MCF 10A (cell line): ENCODE results near the gene OAT. TPM values are rescaled to one million over a fixed set of nuclear protein-coding genes. Genes with fewer than 3 reads are reported as not detected.

Experiments used
- BruUV-seq: library from RNA; stranded (reverse); fragments of 400-500 nt; replicated peaks from 2 replicates; lab custom pipeline; 2021; lab: Mats Ljungman, UMichigan
- CTCF ChIA-PET: fragments of 300-600 bp; sonication (Branson Sonifier 250); formaldehyde crosslinking; extraction: SDS; loops from one replicate; lab custom pipeline; 2021; ENCODE audit warnings: antibody characterized with exemption, inconsistent platforms; lab: Yijun Ruan, JAX
- POLR2A ChIA-PET: fragments of 300-600, 350-650 bp; sonication (Branson Sonifier 250); formaldehyde crosslinking; extraction: SDS; loops from one replicate; lab custom pipeline; 2020; ENCODE audit warnings: antibody characterized with exemption, inconsistent platforms; lab: Yijun Ruan, JAX
- DNase-seq: peaks from one replicate; pipeline ENCODE4 v3.0.0-alpha.2; 2018; ENCODE audit not compliant: unreplicated experiment
- H3K27ac Mint-ChIP-seq: one replicate; pipeline ENCODE4 v1.8.0; 2022; ENCODE audit warnings: mild to moderate bottlenecking, low read depth, mixed read lengths; ENCODE audit not compliant: unreplicated experiment
- H3K27me3 Mint-ChIP-seq: one replicate; pipeline ENCODE4 v1.8.0; 2022; ENCODE audit warnings: mixed read lengths; ENCODE audit not compliant: insufficient read depth, unreplicated experiment
- H3K36me3 Mint-ChIP-seq: one replicate; pipeline ENCODE4 v1.8.0; 2022; ENCODE audit warnings: mild to moderate bottlenecking, moderate library complexity, mixed read lengths; ENCODE audit not compliant: insufficient read depth, unreplicated experiment
- H3K4me1 Mint-ChIP-seq: one replicate; pipeline ENCODE4 v1.8.0; 2022; ENCODE audit warnings: mixed read lengths; ENCODE audit not compliant: insufficient read depth, unreplicated experiment
- H3K4me3 Mint-ChIP-seq: one replicate; pipeline ENCODE4 v1.8.0; 2022; ENCODE audit warnings: mild to moderate bottlenecking, moderate library complexity, mixed read lengths; ENCODE audit not compliant: unreplicated experiment
- H3K9me3 Mint-ChIP-seq: one replicate; pipeline ENCODE4 v1.8.0; 2022; ENCODE audit warnings: mixed read lengths; ENCODE audit not compliant: unreplicated experiment
- intact Hi-C: fragments of 100-400 bp; cut with micrococcal nuclease; formaldehyde crosslinking; loops from 2 replicates; pipeline ENCODE4 v1.14.1; 2022
- total RNA-seq: library from RNA; stranded (reverse); gene quantifications from 2 replicates; pipeline ENCODE4 v1.2.3, GENCODE V29; 2022
- TF ChIP-seq, protein P1 (sequence below): fragments of 200-600 bp; IDR thresholded peaks from one replicate; pipeline ENCODE4 v1.8.0; 2022; ENCODE audit warnings: antibody characterized with exemption, mild to moderate bottlenecking; ENCODE audit not compliant: unreplicated experiment

OAT gene
- total RNA-seq, 1 experiment from 2014 or later: 68.1 TPM

DNA sequence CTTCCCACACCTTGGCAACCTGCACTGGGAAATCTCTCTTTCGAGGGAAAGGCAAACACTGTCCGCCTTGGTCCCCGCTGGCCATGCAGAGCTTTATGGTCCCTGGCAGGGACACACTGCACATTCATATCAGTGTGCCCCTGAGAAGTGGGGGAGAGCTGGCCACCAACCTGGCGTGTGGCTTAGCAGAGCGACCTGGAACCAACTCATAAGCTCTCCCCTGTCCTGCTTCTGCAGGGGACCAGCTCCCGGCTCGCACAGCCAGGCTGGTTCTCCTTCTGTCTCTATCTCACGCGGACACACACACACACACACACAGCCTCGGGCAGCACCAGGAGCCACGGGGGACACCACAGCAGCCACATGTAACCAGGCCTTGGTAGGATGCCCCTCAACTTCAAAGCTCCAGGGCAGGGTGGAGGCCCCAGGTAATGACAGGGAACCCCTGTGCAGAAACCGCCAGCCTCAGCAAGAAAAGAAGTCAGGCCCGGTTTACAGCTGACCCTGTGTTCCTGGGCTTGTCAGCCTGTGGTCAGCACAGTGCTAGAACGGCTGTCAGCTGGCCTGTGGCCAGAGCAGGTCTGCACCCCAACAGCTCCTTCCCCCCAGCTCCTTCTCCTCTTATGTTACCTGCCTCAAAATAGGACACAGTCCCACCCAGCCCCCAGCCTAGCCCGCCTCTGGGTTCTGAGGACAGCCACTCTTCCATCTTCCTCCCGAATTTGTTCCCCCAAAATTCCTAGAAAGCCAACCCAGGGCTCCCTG is 69.3 kb downstream of the OAT start:
- no peak for DNase-seq
- ChIA-PET POLR2A (interaction anchor here (1.0 kb wide), 1 partner anchor 20 kb away, joined by 3 read pairs; no protein-coding TSS in a partner anchor), CTCF (interaction anchor here (0.6 kb wide), 2 partner anchors 31 to 712 kb away, joined by 3 to 4 read pairs; no protein-coding TSS in a partner anchor)
- Mint-ChIP-seq H3K9me3 (no peaks in the 10 kb centered on the region), H3K4me3 (no peak overlapping the region), H3K4me1 (peaks cover 4% of the 10 kb centered on the region), H3K27me3 (no peaks in the 10 kb centered on the region), H3K36me3 (no peaks in the 10 kb centered on the region), H3K27ac (no peak overlapping the region)
- TF ChIP-seq, protein P1, sequence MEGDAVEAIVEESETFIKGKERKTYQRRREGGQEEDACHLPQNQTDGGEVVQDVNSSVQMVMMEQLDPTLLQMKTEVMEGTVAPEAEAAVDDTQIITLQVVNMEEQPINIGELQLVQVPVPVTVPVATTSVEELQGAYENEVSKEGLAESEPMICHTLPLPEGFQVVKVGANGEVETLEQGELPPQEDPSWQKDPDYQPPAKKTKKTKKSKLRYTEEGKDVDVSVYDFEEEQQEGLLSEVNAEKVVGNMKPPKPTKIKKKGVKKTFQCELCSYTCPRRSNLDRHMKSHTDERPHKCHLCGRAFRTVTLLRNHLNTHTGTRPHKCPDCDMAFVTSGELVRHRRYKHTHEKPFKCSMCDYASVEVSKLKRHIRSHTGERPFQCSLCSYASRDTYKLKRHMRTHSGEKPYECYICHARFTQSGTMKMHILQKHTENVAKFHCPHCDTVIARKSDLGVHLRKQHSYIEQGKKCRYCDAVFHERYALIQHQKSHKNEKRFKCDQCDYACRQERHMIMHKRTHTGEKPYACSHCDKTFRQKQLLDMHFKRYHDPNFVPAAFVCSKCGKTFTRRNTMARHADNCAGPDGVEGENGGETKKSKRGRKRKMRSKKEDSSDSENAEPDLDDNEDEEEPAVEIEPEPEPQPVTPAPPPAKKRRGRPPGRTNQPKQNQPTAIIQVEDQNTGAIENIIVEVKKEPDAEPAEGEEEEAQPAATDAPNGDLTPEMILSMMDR: no peak
- BruUV-seq: no TSS peak
- intact Hi-C loops: no loop called here

DNA sequence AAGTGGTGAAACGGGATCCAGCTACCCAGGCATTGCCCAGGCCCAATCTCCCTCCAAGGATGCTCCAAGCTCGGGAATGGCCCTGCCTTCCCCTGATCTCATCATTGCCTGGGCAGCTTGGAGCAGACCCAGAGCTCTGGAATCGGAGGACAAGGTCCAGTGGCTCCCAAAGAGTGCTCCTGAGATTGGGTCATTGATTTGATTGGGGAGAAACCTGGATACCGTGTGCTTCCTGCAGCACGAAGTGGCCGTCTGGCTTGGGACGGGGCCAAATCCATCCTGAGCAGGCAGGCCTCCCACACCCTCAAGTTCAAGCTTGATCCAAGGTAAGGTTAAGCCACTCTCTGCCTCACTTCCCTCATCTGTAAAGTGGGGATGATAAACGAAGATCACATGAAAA is 69.9 kb downstream of the OAT start:
- BruUV-seq: no TSS peak
- H3K4me3 Mint-ChIP-seq: no peak overlapping the region
- intact Hi-C loops: no loop called here
- DNase-seq: no peak
- no peaks in the 10 kb centered on the region for H3K36me3 Mint-ChIP-seq
- ChIA-PET CTCF (interaction anchor here (0.6 kb wide), 1 partner anchor 712 kb away, joined by 4 read pairs; no protein-coding TSS in a partner anchor), POLR2A (interaction anchor here (1.0 kb wide), 1 partner anchor 19 kb away, joined by 3 read pairs; no protein-coding TSS in a partner anchor)
- peaks cover 4% of the 10 kb centered on the region for H3K4me1 Mint-ChIP-seq
- H3K9me3 Mint-ChIP-seq: no peaks in the 10 kb centered on the region
- no peak overlapping the region for H3K27ac Mint-ChIP-seq
- TF ChIP-seq, protein P1: no peak
- no peaks in the 10 kb centered on the region for H3K27me3 Mint-ChIP-seq

DNA sequence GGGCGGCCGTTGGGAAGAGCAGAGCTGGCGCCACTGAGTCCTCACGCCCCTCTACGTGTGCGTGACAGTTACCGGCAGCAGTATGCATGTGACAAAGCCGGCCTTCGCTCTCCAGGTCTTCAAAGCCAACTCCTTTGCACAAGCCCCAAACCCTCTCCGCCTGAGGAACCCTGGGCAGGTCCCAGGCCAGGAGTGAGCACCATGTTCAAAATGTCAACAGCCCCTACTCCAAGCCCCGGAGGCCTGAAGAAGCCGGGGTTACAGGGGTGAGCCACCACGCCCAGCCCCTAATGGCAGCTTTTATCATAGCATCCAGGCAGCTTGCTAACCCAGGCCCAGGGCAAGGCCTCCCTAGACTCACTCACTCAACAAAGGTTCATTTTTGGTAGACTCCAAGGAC is 70.8 kb downstream of the OAT start:
- ChIA-PET POLR2A (interaction anchor here (0.7 kb wide), 1 partner anchor 9 kb away, joined by 4 read pairs; no protein-coding TSS in a partner anchor), CTCF (interaction anchor here (0.7 kb wide), 1 partner anchor 342 kb away, joined by 6 read pairs; no protein-coding TSS in a partner anchor)
- TF ChIP-seq, protein P1: no peak
- Mint-ChIP-seq H3K27ac (no peak overlapping the region), H3K4me3 (no peak overlapping the region), H3K9me3 (no peaks in the 10 kb centered on the region), H3K4me1 (peaks cover 4% of the 10 kb centered on the region), H3K36me3 (no peaks in the 10 kb centered on the region), H3K27me3 (no peaks in the 10 kb centered on the region)
- BruUV-seq: no TSS peak
- intact Hi-C loops: no loop called here
- DNase-seq: no peak

Other genes with a start within 250 kb of the OAT start
- 0.10 and 0.35 TPM in 2 replicates for gene NKX1-2, start 31.1 kb upstream of the OAT start, total RNA-seq
- gene LHPP, start 42.9 kb upstream of the OAT start, total RNA-seq: 3.5 and 3.7 TPM in 2 replicates